ENCODE data around the gene BMP2K.
"Not testable (repeated sequence)": the region's sequence is repeated elsewhere in the genome, so short reads cannot be mapped to it uniquely, and the experiment has no call there.

BMP2K gene

DNA sequence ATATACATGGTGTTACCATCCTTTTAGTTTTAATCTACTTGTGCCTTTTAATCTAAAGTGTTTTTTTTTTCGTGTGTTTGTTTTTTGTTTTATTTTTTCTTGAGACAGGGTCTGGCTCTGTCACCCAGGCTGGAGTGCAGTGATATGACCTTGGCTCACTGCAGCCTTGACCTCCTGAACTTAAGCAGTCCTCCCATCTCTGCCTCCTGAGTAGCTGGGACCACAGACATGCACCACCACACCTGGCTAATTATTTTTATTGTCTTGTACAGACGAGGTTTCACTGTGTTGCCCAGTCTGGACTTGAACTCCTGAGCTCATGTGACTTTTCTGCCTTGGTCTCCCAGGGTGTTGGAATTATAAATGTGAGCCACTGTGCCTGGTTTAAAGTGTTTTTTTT, 33.1 kb downstream of the BMP2K start:
- no peaks in the 10 kb centered on the region for H3K36me3 ChIP-seq (ENCODE audit: control insufficient read depth in 2 of 2, insufficient read depth in 2 of 2, low read length in 2 of 2)
- no peak overlapping the region for H3K27ac ChIP-seq (ENCODE audit: low read depth in 2 of 2, low read length in 2 of 2)
- peaks cover 0 to 3% of the 10 kb centered on the region in 2 donors for H3K4me1 ChIP-seq (ENCODE audit: control insufficient read depth in 2 of 2, insufficient read depth in 2 of 2, low read length in 2 of 2)
- H3K9me3 ChIP-seq (ENCODE audit: control insufficient read depth in 2 of 2, low read length in 2 of 2), result peaks cover 0 to 3% of the 10 kb centered on the region in 2 donors
- no peaks in the 10 kb centered on the region for H3K27me3 ChIP-seq (ENCODE audit: control insufficient read depth in 2 of 2, insufficient read depth in 2 of 2, low read length in 2 of 2)
- no peak overlapping the region for H3K9ac ChIP-seq (ENCODE audit: low read depth in 1 of 2, low read length in 2 of 2)
- H3K4me3 ChIP-seq (ENCODE audit: low read length in 2 of 2), result no peak overlapping the region

DNA sequence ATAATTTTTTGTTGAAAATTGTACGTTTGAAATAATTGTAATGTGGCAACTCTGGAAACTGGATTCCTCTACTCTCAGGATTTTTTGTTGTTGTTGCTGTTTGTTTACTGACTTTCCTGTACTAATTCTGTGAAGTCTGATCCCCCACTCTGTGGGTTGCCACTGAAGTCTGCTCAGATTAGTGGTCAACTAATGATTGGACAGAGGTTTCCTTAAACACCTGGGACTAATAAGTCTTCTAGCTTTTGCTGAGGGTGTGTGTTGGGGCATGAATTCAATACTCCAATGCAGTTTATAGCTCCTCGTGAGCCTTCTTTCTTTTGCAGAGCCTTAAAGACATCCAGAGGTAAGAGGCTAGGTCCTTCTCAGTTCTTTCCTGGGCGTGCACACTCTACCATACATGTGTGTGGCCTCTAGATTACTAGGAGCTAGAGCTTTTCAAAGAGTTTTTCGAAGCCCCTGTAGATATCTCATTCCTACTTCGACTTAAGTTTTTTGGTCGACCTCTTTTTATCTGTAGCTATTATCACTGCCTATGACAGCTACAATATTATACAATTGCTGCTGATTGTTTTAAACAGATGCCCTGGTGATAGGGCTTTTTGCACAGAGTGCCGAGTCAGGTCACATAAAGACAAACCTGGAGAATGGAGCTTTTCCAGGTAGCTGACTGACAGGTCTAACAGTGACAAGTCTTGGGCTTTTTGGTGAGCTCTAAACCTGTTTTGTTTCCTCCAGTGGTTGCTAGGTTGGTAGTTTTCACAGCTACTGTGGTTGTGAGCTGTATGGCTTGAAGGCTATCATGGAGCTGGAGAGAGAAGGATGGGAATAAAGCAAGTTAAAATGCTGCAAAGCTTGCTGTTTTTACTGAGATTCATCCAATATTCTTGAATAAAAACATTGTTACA, 34.0 kb downstream of the BMP2K start:
- Histone ChIP-seq H3K9me3 (ENCODE audit: control insufficient read depth in 2 of 2, low read length in 2 of 2) (peaks cover 0 to 3% of the 10 kb centered on the region in 2 donors), H3K4me3 (ENCODE audit: low read length in 2 of 2) (no peak overlapping the region), H3K36me3 (ENCODE audit: control insufficient read depth in 2 of 2, insufficient read depth in 2 of 2, low read length in 2 of 2) (no peaks in the 10 kb centered on the region), H3K9ac (ENCODE audit: low read depth in 1 of 2, low read length in 2 of 2) (no peak overlapping the region), H3K27me3 (ENCODE audit: control insufficient read depth in 2 of 2, insufficient read depth in 2 of 2, low read length in 2 of 2) (no peaks in the 10 kb centered on the region), H3K4me1 (ENCODE audit: control insufficient read depth in 2 of 2, insufficient read depth in 2 of 2, low read length in 2 of 2) (peaks cover 0 to 3% of the 10 kb centered on the region in 2 donors), H3K27ac (ENCODE audit: low read depth in 2 of 2, low read length in 2 of 2) (no peak overlapping the region)

DNA sequence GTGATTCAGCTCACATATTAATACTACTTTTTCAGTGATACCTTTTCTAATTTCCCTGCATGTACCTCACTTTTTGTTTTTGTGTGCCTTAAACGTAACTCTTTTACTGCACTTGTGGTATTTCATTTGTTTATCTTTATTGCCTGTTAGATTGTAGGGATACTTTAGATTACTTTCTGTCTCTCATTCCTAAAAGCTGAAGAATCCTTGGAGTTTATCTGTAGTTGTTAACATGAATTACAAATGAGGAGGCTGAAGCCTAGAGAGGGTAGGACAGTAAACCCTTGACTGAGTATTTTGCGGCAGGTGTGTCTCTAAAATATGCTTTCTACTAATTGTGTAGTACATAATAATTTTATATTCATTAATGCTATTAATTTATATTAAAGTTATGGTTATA, 34.9 kb downstream of the BMP2K start:
- H3K9me3 ChIP-seq (ENCODE audit: control insufficient read depth in 2 of 2, low read length in 2 of 2), result peaks cover 0 to 3% of the 10 kb centered on the region in 2 donors
- no peak overlapping the region for H3K27ac ChIP-seq (ENCODE audit: low read depth in 2 of 2, low read length in 2 of 2)
- no peaks in the 10 kb centered on the region for H3K36me3 ChIP-seq (ENCODE audit: control insufficient read depth in 2 of 2, insufficient read depth in 2 of 2, low read length in 2 of 2)
- H3K9ac ChIP-seq (ENCODE audit: low read depth in 1 of 2, low read length in 2 of 2), result no peak overlapping the region
- no peak overlapping the region for H3K4me3 ChIP-seq (ENCODE audit: low read length in 2 of 2)
- H3K27me3 ChIP-seq (ENCODE audit: control insufficient read depth in 2 of 2, insufficient read depth in 2 of 2, low read length in 2 of 2), result no peaks in the 10 kb centered on the region
- H3K4me1 ChIP-seq (ENCODE audit: control insufficient read depth in 2 of 2, insufficient read depth in 2 of 2, low read length in 2 of 2), result peaks cover 0 to 3% of the 10 kb centered on the region in 2 donors

DNA sequence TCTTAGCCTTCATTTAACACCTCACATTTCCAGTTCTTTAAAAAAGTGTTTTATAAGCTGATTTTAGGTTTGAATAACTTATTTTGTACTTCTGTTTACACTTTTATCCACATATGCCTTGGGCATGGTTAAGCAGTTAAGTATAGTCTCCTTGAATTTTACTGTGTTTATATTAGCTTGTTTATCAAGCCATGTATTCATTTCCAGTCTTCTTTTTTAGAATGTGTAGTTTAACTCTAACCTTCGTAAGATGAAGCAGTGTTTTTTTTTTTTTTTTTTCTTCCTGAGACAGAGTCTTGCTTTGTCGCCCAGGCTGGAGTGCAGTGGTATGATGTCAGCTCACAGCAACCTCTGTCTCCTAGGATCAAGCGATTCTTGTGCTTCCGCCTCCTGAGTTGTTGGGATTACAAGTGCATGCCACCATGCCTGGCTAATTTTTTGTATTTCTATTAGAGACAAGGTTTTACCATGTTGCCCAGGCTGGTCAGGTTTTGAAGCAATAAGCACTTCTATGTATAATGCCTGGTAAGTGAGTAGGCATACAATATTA, 42.5 kb downstream of the BMP2K start:
- Histone ChIP-seq H3K36me3 (ENCODE audit: control insufficient read depth in 2 of 2, insufficient read depth in 2 of 2, low read length in 2 of 2) (no peaks in the 10 kb centered on the region), H3K9ac (ENCODE audit: low read depth in 1 of 2, low read length in 2 of 2) (no peak overlapping the region), H3K4me3 (ENCODE audit: low read length in 2 of 2) (no peak overlapping the region), H3K9me3 (ENCODE audit: control insufficient read depth in 2 of 2, low read length in 2 of 2) (no peaks in the 10 kb centered on the region), H3K27ac (ENCODE audit: low read depth in 2 of 2, low read length in 2 of 2) (no peak overlapping the region), H3K4me1 (ENCODE audit: control insufficient read depth in 2 of 2, insufficient read depth in 2 of 2, low read length in 2 of 2) (no peaks in the 10 kb centered on the region), H3K27me3 (ENCODE audit: control insufficient read depth in 2 of 2, insufficient read depth in 2 of 2, low read length in 2 of 2) (no peaks in the 10 kb centered on the region)

DNA sequence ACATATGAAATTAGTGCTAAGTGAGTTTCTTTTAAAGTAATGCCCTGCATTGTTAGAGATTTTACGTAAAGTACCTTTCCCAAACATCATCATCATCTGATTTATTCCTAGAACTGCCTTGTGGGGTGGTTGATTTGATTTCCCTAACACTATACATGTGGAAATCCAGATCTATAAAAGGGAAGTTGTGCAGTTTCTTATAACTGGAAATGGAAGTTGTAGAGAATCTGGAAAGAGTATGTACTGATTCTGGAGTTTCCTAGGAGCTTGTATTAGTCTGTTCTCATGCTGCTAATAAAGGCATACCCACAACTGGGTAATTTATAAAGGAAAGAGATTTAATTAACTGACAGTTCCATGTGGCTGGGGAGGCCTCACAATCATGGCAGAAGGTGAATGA, 47.9 kb downstream of the BMP2K start:
- no peaks in the 10 kb centered on the region for H3K9me3 ChIP-seq (ENCODE audit: control insufficient read depth in 2 of 2, low read length in 2 of 2)
- H3K9ac ChIP-seq (ENCODE audit: low read depth in 1 of 2, low read length in 2 of 2), result no peak overlapping the region
- no peaks in the 10 kb centered on the region for H3K4me1 ChIP-seq (ENCODE audit: control insufficient read depth in 2 of 2, insufficient read depth in 2 of 2, low read length in 2 of 2)
- H3K36me3 ChIP-seq (ENCODE audit: control insufficient read depth in 2 of 2, insufficient read depth in 2 of 2, low read length in 2 of 2), result peaks cover 21 to 29% of the 10 kb centered on the region in 2 donors
- H3K4me3 ChIP-seq (ENCODE audit: low read length in 2 of 2), result no peak overlapping the region
- no peak overlapping the region for H3K27ac ChIP-seq (ENCODE audit: low read depth in 2 of 2, low read length in 2 of 2)
- no peaks in the 10 kb centered on the region for H3K27me3 ChIP-seq (ENCODE audit: control insufficient read depth in 2 of 2, insufficient read depth in 2 of 2, low read length in 2 of 2)

DNA sequence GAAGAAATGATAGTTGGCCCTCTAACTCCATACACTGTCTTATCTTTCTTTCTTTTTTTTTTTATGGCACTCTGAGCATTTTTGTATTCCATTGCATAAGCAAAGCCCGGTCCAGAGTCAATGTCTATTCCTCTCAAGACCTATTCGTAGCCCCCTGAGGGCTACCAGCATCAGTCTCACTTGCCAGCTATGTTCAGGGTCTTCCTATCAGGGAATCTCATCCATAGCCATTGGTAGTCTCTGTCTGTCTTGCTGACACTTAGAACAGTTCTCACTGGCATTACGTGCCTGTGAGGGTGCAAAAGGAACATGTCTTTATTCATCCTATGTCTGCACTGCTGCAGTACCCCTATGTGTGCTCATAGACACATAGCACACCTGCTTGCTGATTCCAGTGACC, 51.0 kb downstream of the BMP2K start:
- no peak overlapping the region for H3K27ac ChIP-seq (ENCODE audit: low read depth in 2 of 2, low read length in 2 of 2)

DNA sequence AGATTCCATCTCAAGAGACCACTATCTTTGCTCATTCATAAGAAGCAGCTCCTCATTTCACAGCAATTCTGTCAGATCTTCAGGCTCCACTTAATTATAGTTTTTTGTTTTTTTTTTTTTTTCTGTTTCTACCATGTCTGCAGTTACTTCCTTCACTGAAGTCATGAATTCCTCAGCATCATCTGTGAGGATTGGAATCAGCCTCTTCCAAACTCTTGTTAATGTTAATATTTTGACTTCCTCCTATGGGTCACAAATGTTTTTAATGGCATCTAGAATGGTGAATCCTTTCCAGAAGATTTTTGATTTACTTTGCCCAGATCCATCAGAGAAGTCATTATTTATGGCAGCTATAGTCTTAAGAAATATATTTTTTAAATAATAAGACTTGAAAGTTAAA, 53.1 kb downstream of the BMP2K start:
- Histone ChIP-seq H3K27ac (ENCODE audit: low read depth in 2 of 2, low read length in 2 of 2) (no peak overlapping the region), H3K9me3 (ENCODE audit: control insufficient read depth in 2 of 2, low read length in 2 of 2) (no peaks in the 10 kb centered on the region), H3K36me3 (ENCODE audit: control insufficient read depth in 2 of 2, insufficient read depth in 2 of 2, low read length in 2 of 2) (peaks cover 24 to 33% of the 10 kb centered on the region in 2 donors), H3K27me3 (ENCODE audit: control insufficient read depth in 2 of 2, insufficient read depth in 2 of 2, low read length in 2 of 2) (no peaks in the 10 kb centered on the region), H3K9ac (ENCODE audit: low read depth in 1 of 2, low read length in 2 of 2) (no peak overlapping the region), H3K4me1 (ENCODE audit: control insufficient read depth in 2 of 2, insufficient read depth in 2 of 2, low read length in 2 of 2) (no peaks in the 10 kb centered on the region), H3K4me3 (ENCODE audit: low read length in 2 of 2) (no peak overlapping the region)

More for the DNA sequence above, 51.0 kb downstream of the BMP2K start:
- Histone ChIP-seq H3K4me3 (ENCODE audit: low read length in 2 of 2) (no peak overlapping the region), H3K36me3 (ENCODE audit: control insufficient read depth in 2 of 2, insufficient read depth in 2 of 2, low read length in 2 of 2) (peaks cover 24 to 33% of the 10 kb centered on the region in 2 donors), H3K9me3 (ENCODE audit: control insufficient read depth in 2 of 2, low read length in 2 of 2) (no peaks in the 10 kb centered on the region), H3K27me3 (ENCODE audit: control insufficient read depth in 2 of 2, insufficient read depth in 2 of 2, low read length in 2 of 2) (no peaks in the 10 kb centered on the region), H3K9ac (ENCODE audit: low read depth in 1 of 2, low read length in 2 of 2) (no peak overlapping the region), H3K4me1 (ENCODE audit: control insufficient read depth in 2 of 2, insufficient read depth in 2 of 2, low read length in 2 of 2) (no peaks in the 10 kb centered on the region)

DNA sequence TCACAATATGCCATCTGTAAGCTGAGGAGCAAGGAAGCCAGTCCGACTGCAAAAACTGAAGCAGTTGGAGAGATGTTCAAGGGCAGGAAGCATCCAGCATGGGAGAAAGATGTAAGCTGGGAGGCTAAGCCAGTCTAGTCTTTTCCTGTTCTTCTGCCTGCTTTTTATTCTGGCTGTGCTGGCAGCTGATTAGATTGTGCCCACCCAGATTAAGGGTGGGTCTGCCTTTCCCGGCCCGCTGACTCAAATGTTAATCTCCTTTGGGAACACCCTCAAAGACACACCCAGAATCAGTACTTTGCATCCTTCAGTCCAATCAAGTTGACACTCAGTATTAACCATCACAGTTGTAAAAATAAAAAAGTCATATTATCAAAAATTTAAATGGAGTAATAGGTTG, 63.5 kb downstream of the BMP2K start:
- H3K4me1 ChIP-seq (ENCODE audit: control insufficient read depth in 2 of 2, insufficient read depth in 2 of 2, low read length in 2 of 2); H3K27me3 ChIP-seq (ENCODE audit: control insufficient read depth in 2 of 2, insufficient read depth in 2 of 2, low read length in 2 of 2); H3K36me3 ChIP-seq (ENCODE audit: control insufficient read depth in 2 of 2, insufficient read depth in 2 of 2, low read length in 2 of 2): not testable (repeated sequence)

DNA sequence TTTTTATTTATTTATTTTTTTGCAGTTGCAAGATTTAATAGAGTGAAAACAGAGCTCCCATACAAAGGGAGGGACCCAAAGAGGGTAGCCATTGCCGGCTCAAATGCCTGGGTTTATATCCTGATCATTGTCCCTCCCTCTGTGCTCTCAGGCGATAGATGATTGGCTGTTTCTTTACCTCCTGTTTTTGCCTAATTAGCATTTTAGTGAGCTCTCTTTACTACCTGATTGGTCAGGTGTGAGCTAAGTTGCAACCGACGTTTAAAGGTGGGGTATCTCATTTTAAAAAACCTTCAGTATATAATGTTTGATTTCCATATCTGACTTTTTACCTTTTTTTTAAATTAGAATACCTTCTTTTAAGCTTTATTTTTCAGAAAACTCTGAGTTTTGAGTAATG, 64.1 kb downstream of the BMP2K start:
- H3K4me3 ChIP-seq (ENCODE audit: low read length in 2 of 2); H3K9ac ChIP-seq (ENCODE audit: low read depth in 1 of 2, low read length in 2 of 2); H3K9me3 ChIP-seq (ENCODE audit: control insufficient read depth in 2 of 2, low read length in 2 of 2); H3K27me3 ChIP-seq (ENCODE audit: control insufficient read depth in 2 of 2, insufficient read depth in 2 of 2, low read length in 2 of 2); H3K36me3 ChIP-seq (ENCODE audit: control insufficient read depth in 2 of 2, insufficient read depth in 2 of 2, low read length in 2 of 2); H3K27ac ChIP-seq (ENCODE audit: low read depth in 2 of 2, low read length in 2 of 2); H3K4me1 ChIP-seq (ENCODE audit: control insufficient read depth in 2 of 2, insufficient read depth in 2 of 2, low read length in 2 of 2): not testable (repeated sequence)

More for the DNA sequence above, 63.5 kb downstream of the BMP2K start:
- H3K27ac ChIP-seq (ENCODE audit: low read depth in 2 of 2, low read length in 2 of 2); H3K9me3 ChIP-seq (ENCODE audit: control insufficient read depth in 2 of 2, low read length in 2 of 2); H3K4me3 ChIP-seq (ENCODE audit: low read length in 2 of 2); H3K9ac ChIP-seq (ENCODE audit: low read depth in 1 of 2, low read length in 2 of 2): not testable (repeated sequence)

DNA sequence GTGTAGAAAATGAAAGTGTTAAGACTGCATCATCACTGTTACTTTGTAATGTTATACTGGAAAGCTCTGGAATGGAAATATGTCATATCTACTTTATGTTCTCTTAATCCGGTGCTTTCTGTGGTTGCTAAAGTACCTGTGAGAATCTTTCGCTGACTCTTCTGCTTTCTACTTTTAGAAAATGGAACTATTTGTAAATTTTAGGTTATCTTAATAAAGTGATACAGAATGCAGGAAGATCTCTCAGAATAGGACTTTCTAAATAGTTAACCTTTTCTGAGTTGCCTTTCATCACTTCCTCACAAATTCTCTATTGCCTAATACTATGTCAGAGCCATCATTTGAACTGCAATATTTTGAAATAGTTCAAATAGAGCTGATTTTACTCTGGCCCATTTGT, 69.3 kb downstream of the BMP2K start:
- Histone ChIP-seq H3K4me3 (ENCODE audit: low read length in 2 of 2) (no peak overlapping the region), H3K27ac (ENCODE audit: low read depth in 2 of 2, low read length in 2 of 2) (no peak overlapping the region), H3K9me3 (ENCODE audit: control insufficient read depth in 2 of 2, low read length in 2 of 2) (no peaks in the 10 kb centered on the region), H3K9ac (ENCODE audit: low read depth in 1 of 2, low read length in 2 of 2) (no peak overlapping the region), H3K4me1 (ENCODE audit: control insufficient read depth in 2 of 2, insufficient read depth in 2 of 2, low read length in 2 of 2) (no peaks in the 10 kb centered on the region), H3K36me3 (ENCODE audit: control insufficient read depth in 2 of 2, insufficient read depth in 2 of 2, low read length in 2 of 2) (peaks cover 0 to 3% of the 10 kb centered on the region in 2 donors), H3K27me3 (ENCODE audit: control insufficient read depth in 2 of 2, insufficient read depth in 2 of 2, low read length in 2 of 2) (no peaks in the 10 kb centered on the region)
